Large intestine (tissue), 3 donors: Measurements from ENCODE around the gene DOCK7. TPM values are rescaled to one million over a fixed set of nuclear protein-coding genes. Genes with fewer than 3 reads are reported as not detected.
"Not testable (repeated sequence)": the region's sequence is repeated elsewhere in the genome, so short reads cannot be mapped to it uniquely, and the experiment has no call there.

Source experiments
- DNase-seq, 2 donors: peaks; one replicate each; pipeline versions ENCODE4 v3.0.0 to v3.0.0-alpha.2; 2013
- H3K27ac ChIP-seq: one replicate; pipeline ENCODE4 v1.5.1; 2013; ENCODE audit warnings: low read length
- H3K27me3 ChIP-seq: 2 replicates; pipeline ENCODE4 v1.6.1; 2013; ENCODE audit warnings: low read length; ENCODE audit not compliant: control insufficient read depth, insufficient read depth
- H3K36me3 ChIP-seq: 2 replicates; pipeline ENCODE4 v1.6.1; 2013; ENCODE audit warnings: low read length; ENCODE audit not compliant: control insufficient read depth, insufficient read depth
- H3K4me1 ChIP-seq: one replicate; pipeline ENCODE4 v1.6.1; 2013; ENCODE audit warnings: low read length; ENCODE audit not compliant: control insufficient read depth, insufficient read depth
- H3K4me3 ChIP-seq: one replicate; pipeline ENCODE4 v1.5.1; 2013; ENCODE audit warnings: low read length
- H3K9me3 ChIP-seq: one replicate; pipeline ENCODE4 v1.6.1; 2013; ENCODE audit warnings: mild to moderate bottlenecking, low read depth, low read length, moderate library complexity; ENCODE audit not compliant: control insufficient read depth
- WGBS: methylation state at CpG from one replicate; pipeline ENCODE4 v1.1.5; 2013; ENCODE audit warnings: low lambda C conversion rate; ENCODE audit not compliant: insufficient coverage; 5-methylcytosine and 5-hydroxymethylcytosine counted together
- polyA plus RNA-seq: library from polyadenylated mRNA; unstranded; fragments of 120-200 nt; gene quantifications from one replicate; pipeline ENCODE4 v1.2.1, GENCODE V29; 2013

Gene DOCK7
- polyA plus RNA-seq, 1 donor, result 29.8 TPM

GRCh38 chr1:62723883-62724282 is 35.7 kb upstream of the DOCK7 start:
- Histone ChIP-seq H3K4me1 (peaks cover 15% of the 10 kb centered on the region), H3K27me3 (no peaks in the 10 kb centered on the region)
- 100% methylated on average over 1 of the region's 2 CpGs for WGBS

GRCh38 chr1:62722796-62723195 is 34.6 kb upstream of the DOCK7 start:
- Histone ChIP-seq H3K27ac (no peak overlapping the region), H3K27me3 (no peaks in the 10 kb centered on the region), H3K4me3 (no peak overlapping the region), H3K4me1 (peaks cover 15% of the 10 kb centered on the region), H3K9me3 (no peaks in the 10 kb centered on the region), H3K36me3 (no peaks in the 10 kb centered on the region)
- DNase-seq, result no peak

More at GRCh38 chr1:62723883-62724282, 35.7 kb upstream of the DOCK7 start:
- no peaks in the 10 kb centered on the region for H3K36me3 ChIP-seq
- H3K27ac ChIP-seq, result no peak overlapping the region
- H3K9me3 ChIP-seq, result no peaks in the 10 kb centered on the region
- no peak overlapping the region for H3K4me3 ChIP-seq
- no peak for DNase-seq

- no peak overlapping the region for H3K4me3 ChIP-seq
- H3K9me3 ChIP-seq, result no peaks in the 10 kb centered on the region
- H3K27ac ChIP-seq, result peak overlapping the region; percentile 25
- no peaks in the 10 kb centered on the region for H3K36me3 ChIP-seq
- peaks cover 14% of the 10 kb centered on the region for H3K4me1 ChIP-seq
- WGBS, result no CpG with 5 or more reads among the region's 4 CpGs
- H3K27me3 ChIP-seq, result no peaks in the 10 kb centered on the region
- peak in 1 of 2 donors; percentile 50 for DNase-seq
Measured at GRCh38 chr1:62720946-62721554, 32.9 kb upstream of the DOCK7 start.

- H3K4me3 ChIP-seq, result not testable (repeated sequence)
Measured at GRCh38 chr1:62718400-62718799, 30.2 kb upstream of the DOCK7 start.

GRCh38 chr1:62717483-62717882 is 29.3 kb upstream of the DOCK7 start:
- no peak overlapping the region for H3K27ac ChIP-seq
- 100% methylated on average over 1 of the region's 6 CpGs for WGBS
- H3K27me3 ChIP-seq, result no peaks in the 10 kb centered on the region
- no peaks in the 10 kb centered on the region for H3K36me3 ChIP-seq
- no peak for DNase-seq
- H3K4me1 ChIP-seq, result peaks cover 10% of the 10 kb centered on the region
- H3K9me3 ChIP-seq, result no peaks in the 10 kb centered on the region
- H3K4me3 ChIP-seq, result no peak overlapping the region

More at GRCh38 chr1:62718400-62718799, 30.2 kb upstream of the DOCK7 start:
- not testable (repeated sequence) for H3K27ac ChIP-seq, H3K9me3 ChIP-seq, H3K4me1 ChIP-seq, H3K27me3 ChIP-seq, H3K36me3 ChIP-seq, DNase-seq
- no CpG with 5 or more reads among the region's 2 CpGs for WGBS

GRCh38 chr1:62716397-62716796 is 28.2 kb upstream of the DOCK7 start:
- H3K27ac ChIP-seq, result no peak overlapping the region
- 86% methylated on average over 1 of the region's 3 CpGs for WGBS
- no peaks in the 10 kb centered on the region for H3K36me3 ChIP-seq
- no peak overlapping the region for H3K4me3 ChIP-seq
- H3K27me3 ChIP-seq, result no peaks in the 10 kb centered on the region
- H3K4me1 ChIP-seq, result peaks cover 7% of the 10 kb centered on the region
- H3K9me3 ChIP-seq, result no peaks in the 10 kb centered on the region
- DNase-seq, result no peak

GRCh38 chr1:62712336-62713243 is 24.4 kb upstream of the DOCK7 start:
- H3K4me1 ChIP-seq, result peaks cover 6% of the 10 kb centered on the region
- H3K27ac ChIP-seq, result no peak overlapping the region
- no peaks in the 10 kb centered on the region for H3K36me3 ChIP-seq
- DNase-seq, result no peak
- H3K27me3 ChIP-seq, result no peaks in the 10 kb centered on the region
- no peak overlapping the region for H3K4me3 ChIP-seq
- no peaks in the 10 kb centered on the region for H3K9me3 ChIP-seq
- WGBS, result no CpG with 5 or more reads among the region's 3 CpGs

GRCh38 chr1:62707744-62708120 is 19.5 kb upstream of the DOCK7 start:
- H3K4me3 ChIP-seq, result no peak overlapping the region
- peaks cover 11% of the 10 kb centered on the region for H3K4me1 ChIP-seq
- DNase-seq, result no peak
- no peaks in the 10 kb centered on the region for H3K27me3 ChIP-seq
- no peaks in the 10 kb centered on the region for H3K9me3 ChIP-seq
- WGBS, result no CpG with 5 or more reads among the region's 2 CpGs
- no peak overlapping the region for H3K27ac ChIP-seq
- H3K36me3 ChIP-seq, result no peaks in the 10 kb centered on the region

- no peak for DNase-seq
- no peak overlapping the region for H3K4me3 ChIP-seq
- 38% methylated on average over 2 of the region's 7 CpGs for WGBS
- no peaks in the 10 kb centered on the region for H3K27me3 ChIP-seq
- no peaks in the 10 kb centered on the region for H3K36me3 ChIP-seq
- H3K9me3 ChIP-seq, result no peaks in the 10 kb centered on the region
- peaks cover 11% of the 10 kb centered on the region for H3K4me1 ChIP-seq
- no peak overlapping the region for H3K27ac ChIP-seq
Measured at GRCh38 chr1:62706985-62707743, 19.0 kb upstream of the DOCK7 start.

- 86% methylated on average over 2 of the region's 5 CpGs for WGBS
Measured at GRCh38 chr1:62698161-62698560, 10.0 kb upstream of the DOCK7 start.

More at GRCh38 chr1:62698161-62698560, 10.0 kb upstream of the DOCK7 start:
- H3K4me3 ChIP-seq, H3K4me1 ChIP-seq, H3K27ac ChIP-seq, H3K27me3 ChIP-seq, H3K9me3 ChIP-seq, H3K36me3 ChIP-seq, DNase-seq: not testable (repeated sequence)
